ENCODE data around the gene RANBP1. TPM values are rescaled to one million over a fixed set of nuclear protein-coding genes. Genes with fewer than 3 reads are reported as not detected.

The RANBP1 gene
- total RNA-seq, 2 experiments from 2014 or later: 68.1 to 72.1 TPM

DNA sequence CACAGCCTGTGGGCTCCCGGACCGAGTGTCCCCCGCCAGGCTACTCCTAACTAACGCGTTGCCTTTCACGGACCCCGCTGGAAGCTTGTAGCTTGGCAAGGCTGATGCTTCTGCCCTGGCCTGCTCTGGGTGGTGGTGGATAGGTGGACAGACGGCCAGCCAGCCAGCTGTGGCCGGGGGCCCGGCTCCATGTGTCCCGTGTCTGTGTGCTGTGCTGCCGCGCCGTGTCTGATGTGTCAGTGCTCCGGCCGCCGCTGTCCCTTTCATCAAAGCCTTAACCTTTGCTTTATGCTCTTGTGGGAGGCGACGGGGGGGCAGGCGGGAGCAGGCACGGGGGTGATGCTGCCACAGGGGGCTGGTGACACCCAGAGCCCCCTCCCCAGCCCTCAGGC is 29.9 kb downstream of the RANBP1 start:
- no peaks in the 10 kb centered on the region for H3K4me1 Mint-ChIP-seq (ENCODE audit: low read depth)
- no peak overlapping the region for H3K4me3 Mint-ChIP-seq
- Histone ChIP-seq H3K4me3 (ENCODE audit: low read length) (no peak overlapping the region), H3K9me3 (ENCODE audit: control insufficient read depth in 1 of 2, insufficient read depth in 1 of 2, low read length in 2 of 2) (no peaks in the 10 kb centered on the region), H3K4me1 (ENCODE audit: insufficient read depth, low read length) (no peaks in the 10 kb centered on the region), H3K27ac (ENCODE audit: low read depth in 1 of 2, low read length in 2 of 2) (no peak overlapping the region), H3K36me3 (ENCODE audit: insufficient read depth, low read length) (peaks cover 3% of the 10 kb centered on the region), H3K27me3 (ENCODE audit: control insufficient read depth in 1 of 2, insufficient read depth in 2 of 2, low read length in 2 of 2) (no peaks in the 10 kb centered on the region)
- H3K27me3 Mint-ChIP-seq: no peaks in the 10 kb centered on the region
- TF ChIP-seq, protein P1, sequence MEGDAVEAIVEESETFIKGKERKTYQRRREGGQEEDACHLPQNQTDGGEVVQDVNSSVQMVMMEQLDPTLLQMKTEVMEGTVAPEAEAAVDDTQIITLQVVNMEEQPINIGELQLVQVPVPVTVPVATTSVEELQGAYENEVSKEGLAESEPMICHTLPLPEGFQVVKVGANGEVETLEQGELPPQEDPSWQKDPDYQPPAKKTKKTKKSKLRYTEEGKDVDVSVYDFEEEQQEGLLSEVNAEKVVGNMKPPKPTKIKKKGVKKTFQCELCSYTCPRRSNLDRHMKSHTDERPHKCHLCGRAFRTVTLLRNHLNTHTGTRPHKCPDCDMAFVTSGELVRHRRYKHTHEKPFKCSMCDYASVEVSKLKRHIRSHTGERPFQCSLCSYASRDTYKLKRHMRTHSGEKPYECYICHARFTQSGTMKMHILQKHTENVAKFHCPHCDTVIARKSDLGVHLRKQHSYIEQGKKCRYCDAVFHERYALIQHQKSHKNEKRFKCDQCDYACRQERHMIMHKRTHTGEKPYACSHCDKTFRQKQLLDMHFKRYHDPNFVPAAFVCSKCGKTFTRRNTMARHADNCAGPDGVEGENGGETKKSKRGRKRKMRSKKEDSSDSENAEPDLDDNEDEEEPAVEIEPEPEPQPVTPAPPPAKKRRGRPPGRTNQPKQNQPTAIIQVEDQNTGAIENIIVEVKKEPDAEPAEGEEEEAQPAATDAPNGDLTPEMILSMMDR (IDR thresholded peaks at IDR 0.05): no peak
- H3K9me3 Mint-ChIP-seq: no peaks in the 10 kb centered on the region
- POLR2A ChIA-PET: no interaction called here
- no peak for ATAC-seq (ENCODE audit: poor library complexity)
- DNase-seq: no peak
- H3K36me3 Mint-ChIP-seq (ENCODE audit: low read depth): no peaks in the 10 kb centered on the region
- CTCF ChIA-PET: no interaction called here
- intact Hi-C loops (cut with DNase I, micrococcal nuclease): no loop called here
- H3K27ac Mint-ChIP-seq: no peak overlapping the region

DNA sequence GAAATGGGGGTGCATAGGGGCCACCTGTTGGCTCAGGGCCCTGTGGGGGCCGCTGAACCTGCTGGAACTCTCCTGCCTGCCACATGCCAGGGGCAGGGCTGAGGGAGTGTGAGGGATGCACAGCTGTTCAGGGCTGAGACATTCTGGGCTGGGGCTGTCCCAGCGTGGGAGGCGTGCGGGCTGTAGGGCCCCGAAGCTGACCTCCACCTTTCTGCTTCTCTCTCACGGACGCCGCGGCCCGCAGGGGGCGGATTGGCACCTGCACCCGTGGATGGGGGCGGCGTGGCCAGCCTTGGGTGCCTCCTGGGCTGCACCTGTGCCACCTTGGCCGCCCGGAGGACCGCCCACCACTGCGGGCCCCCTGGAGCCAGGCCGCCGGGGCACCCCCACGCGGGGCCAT is 30.9 kb downstream of the RANBP1 start:
- H3K4me3 ChIP-seq (ENCODE audit: low read length): no peak overlapping the region
- Mint-ChIP-seq H3K36me3 (ENCODE audit: low read depth) (no peaks in the 10 kb centered on the region), H3K9me3 (no peaks in the 10 kb centered on the region), H3K27me3 (no peaks in the 10 kb centered on the region), H3K4me3 (no peak overlapping the region), H3K27ac (no peak overlapping the region), H3K4me1 (ENCODE audit: low read depth) (no peaks in the 10 kb centered on the region)
- H3K4me1 ChIP-seq (ENCODE audit: insufficient read depth, low read length): no peaks in the 10 kb centered on the region
- DNase-seq: no peak
- ChIA-PET POLR2A (no interaction called here), CTCF (no interaction called here)
- H3K9me3 ChIP-seq (ENCODE audit: control insufficient read depth in 1 of 2, insufficient read depth in 1 of 2, low read length in 2 of 2): no peaks in the 10 kb centered on the region
- no peak for ATAC-seq (ENCODE audit: poor library complexity)
- intact Hi-C loops (cut with DNase I, micrococcal nuclease): no loop called here
- H3K36me3 ChIP-seq (ENCODE audit: insufficient read depth, low read length): peaks cover 3% of the 10 kb centered on the region
- TF ChIP-seq, protein P1 (IDR thresholded peaks at IDR 0.05): no peak
- no peaks in the 10 kb centered on the region for H3K27me3 ChIP-seq (ENCODE audit: control insufficient read depth in 1 of 2, insufficient read depth in 2 of 2, low read length in 2 of 2)
- no peak overlapping the region for H3K27ac ChIP-seq (ENCODE audit: low read depth in 1 of 2, low read length in 2 of 2)

DNA sequence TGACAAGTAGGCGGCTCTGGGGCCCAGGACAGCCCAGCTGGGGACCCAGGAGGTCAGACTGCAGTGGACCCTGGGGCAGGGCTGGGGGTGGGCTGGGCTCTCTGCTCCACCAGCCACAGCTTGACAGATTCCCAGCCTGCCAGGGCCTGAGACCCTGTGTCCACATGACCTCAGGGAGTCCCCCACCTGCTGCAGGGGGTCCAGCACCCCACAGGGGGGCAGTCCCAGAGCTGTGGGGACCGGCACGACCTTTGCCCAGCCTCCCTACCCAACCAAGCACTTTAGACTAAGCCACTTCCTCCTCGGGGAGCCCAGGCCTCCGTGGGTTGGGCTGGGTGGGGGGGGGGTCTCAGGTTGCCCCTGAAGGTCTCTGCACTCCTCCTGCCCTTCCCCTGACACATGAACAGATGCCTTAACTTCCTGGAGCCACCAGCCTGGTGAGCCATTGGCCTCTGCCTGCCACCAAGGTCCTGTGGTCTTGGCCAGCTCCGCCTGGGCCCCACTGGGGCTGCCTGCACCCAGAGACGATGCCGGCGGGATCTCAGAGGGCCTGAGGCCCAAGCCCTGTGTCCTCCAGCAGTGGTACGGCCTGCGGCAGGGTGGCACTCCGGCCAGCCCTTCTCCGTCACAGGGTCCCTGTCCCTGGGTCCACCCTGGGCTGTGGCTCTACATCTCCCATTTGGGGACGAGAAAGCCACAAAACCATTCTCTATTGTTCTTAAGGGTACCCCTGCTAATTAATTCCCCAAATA is 31.5 kb downstream of the RANBP1 start:
- H3K9me3 ChIP-seq (ENCODE audit: control insufficient read depth in 1 of 2, insufficient read depth in 1 of 2, low read length in 2 of 2): no peaks in the 10 kb centered on the region
- H3K27ac ChIP-seq (ENCODE audit: low read depth in 1 of 2, low read length in 2 of 2): no peak overlapping the region
- DNase-seq (no peak), ATAC-seq (ENCODE audit: poor library complexity) (no peak)
- TF ChIP-seq, protein P1 (IDR thresholded peaks at IDR 0.05): no peak
- POLR2A ChIA-PET: no interaction called here
- no peak overlapping the region for H3K4me3 ChIP-seq (ENCODE audit: low read length)
- no peaks in the 10 kb centered on the region for H3K4me1 ChIP-seq (ENCODE audit: insufficient read depth, low read length)
- CTCF ChIA-PET: no interaction called here
- Mint-ChIP-seq H3K27me3 (no peaks in the 10 kb centered on the region), H3K4me3 (no peak overlapping the region), H3K9me3 (no peaks in the 10 kb centered on the region), H3K36me3 (ENCODE audit: low read depth) (no peaks in the 10 kb centered on the region), H3K27ac (no peak overlapping the region), H3K4me1 (ENCODE audit: low read depth) (no peaks in the 10 kb centered on the region)
- H3K36me3 ChIP-seq (ENCODE audit: insufficient read depth, low read length): peaks cover 3% of the 10 kb centered on the region
- H3K27me3 ChIP-seq (ENCODE audit: control insufficient read depth in 1 of 2, insufficient read depth in 2 of 2, low read length in 2 of 2): no peaks in the 10 kb centered on the region
- intact Hi-C loops (cut with DNase I, micrococcal nuclease): no loop called here
